Kidney (tissue), 14 donors: ENCODE measurements around the gene WDSUB1. TPM values are rescaled to one million over a fixed set of nuclear protein-coding genes. Genes with fewer than 3 reads are reported as not detected.

Experiments used
- DNase-seq, 5 donors: peaks; one replicate each; pipeline ENCODE4 v3.0.0-alpha.2; 2013 to 2020
- FAIRE-seq: peaks from 2 replicates; lab custom pipeline; 2012; peaks lifted over from hg19 to GRCh38; lab: Jason Lieb, UNC
- H3K27ac ChIP-seq, 2 donors: one replicate each; pipeline ENCODE4 v1.7.0; 2013; ENCODE audit warnings: low read depth in 2 of 2, low read length in 2 of 2, inconsistent platforms in 1 of 2
- H3K27me3 ChIP-seq: one replicate; pipeline ENCODE4 v1.7.1; 2013; ENCODE audit warnings: low read length, inconsistent platforms; ENCODE audit not compliant: control insufficient read depth, insufficient read depth
- H3K36me3 ChIP-seq, 3 donors: one replicate each; pipeline versions ENCODE4 v1.7.0 to v1.7.1; 2013; ENCODE audit warnings: low read length in 3 of 3, control low read depth in 1 of 3, inconsistent platforms in 1 of 3; ENCODE audit not compliant: insufficient read depth in 3 of 3, control insufficient read depth in 2 of 3
- H3K4me1 ChIP-seq, 3 donors: one replicate each; pipeline versions ENCODE4 v1.7.0 to v1.7.1; 2013; ENCODE audit warnings: low read length in 3 of 3, inconsistent platforms in 1 of 3, low read depth in 1 of 3; ENCODE audit not compliant: control insufficient read depth in 2 of 3, insufficient read depth in 2 of 3
- H3K4me3 ChIP-seq, 3 donors: one replicate each; pipeline versions ENCODE4 v1.7.0 to v1.8.1; 2013; ENCODE audit warnings: low read length in 3 of 3, control low read depth in 1 of 3, inconsistent platforms in 1 of 3
- H3K9ac ChIP-seq, 3 donors: one replicate each; pipeline versions ENCODE4 v1.7.0 to v1.7.1; 2013; ENCODE audit warnings: low read length in 3 of 3, control low read depth in 1 of 3, inconsistent platforms in 1 of 3
- H3K9me3 ChIP-seq, 3 donors: one replicate each; pipeline versions ENCODE4 v1.7.0 to v1.7.1; 2013; ENCODE audit warnings: low read length in 3 of 3, control low read depth in 1 of 3, inconsistent platforms in 1 of 3; ENCODE audit not compliant: control insufficient read depth in 2 of 3, insufficient read depth in 1 of 3
- intact Hi-C: fragments of 100-400 bp; cut with DNase I; formaldehyde crosslinking; loops from one replicate; pipeline ENCODE4 v1.11.1; 2022
- polyA plus RNA-seq: library from polyadenylated mRNA; stranded (reverse); fragments of 350-450 nt; fragmentation: Illumina TruSeq; extraction: RNeasy Lipid Tissue Mini Kit (QIAGEN cat#74804); gene quantifications from one replicate; pipeline ENCODE4 v1.2.3, GENCODE V29; 2014; ENCODE audit warnings: low read depth, low replicate concordance; ENCODE audit not compliant: insufficient read depth
- total RNA-seq: library from RNA; stranded (reverse); fragmentation: NEBNext Ultra II Directional; extraction: Animal tissue kit (Norgen Biotek cat#: 25700); gene quantifications from one replicate; pipeline ENCODE4 v1.2.1, GENCODE V29; 2021
- TF ChIP-seq, protein P1 (sequence below): IDR thresholded peaks from 3 replicates; pipeline ENCODE4 v1.5.1; 2012; ENCODE audit warnings: mild to moderate bottlenecking, moderate library complexity, borderline replicate concordance; ENCODE audit not compliant: insufficient read depth; ENCODE audit errors: extremely low read depth
- donor health status: control.
- donor health status: control.
- donor health status: control.
- donor health status: control.
- donor health status: control.
- donor health status: DM: yes; HTN: yes; CAD: no.
- donor health status: Normal renal cell carcinoma (clear cell type).

WDSUB1 gene
- total and polyA plus RNA-seq, 2 donors from 2014 or later: 11.6 to 22.1 TPM

DNA sequence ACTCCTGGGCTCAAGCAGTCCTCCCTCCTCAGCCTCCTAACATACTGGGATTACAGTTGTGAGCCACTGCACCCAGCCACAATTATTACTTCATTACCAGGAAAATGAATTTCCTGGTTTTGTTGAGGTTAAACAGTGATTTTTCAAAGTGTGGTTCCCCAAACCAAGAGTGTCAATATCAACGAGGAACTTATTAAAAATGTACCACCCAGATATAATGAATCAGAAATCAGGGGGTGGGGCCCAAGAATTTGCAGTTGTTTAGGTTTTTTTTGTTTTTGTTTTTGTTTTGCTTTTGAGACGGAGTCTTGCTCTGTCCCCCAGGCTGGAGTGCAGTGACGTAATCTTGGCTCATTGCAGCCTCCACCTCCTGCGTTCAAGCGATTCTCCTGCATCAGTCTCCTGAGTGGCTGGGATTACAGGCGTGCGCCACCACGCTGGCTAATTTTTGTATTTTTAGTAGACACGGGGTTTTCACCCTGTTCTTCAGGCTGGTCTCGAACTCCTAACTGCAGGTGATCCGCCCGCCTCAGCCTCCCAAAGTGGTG, 94.1 kb downstream of the WDSUB1 start:
- no peak overlapping the region for H3K27ac ChIP-seq
- no peak overlapping the region for H3K9ac ChIP-seq
- H3K4me1 ChIP-seq: no peaks in the 10 kb centered on the region
- H3K4me3 ChIP-seq: no peak overlapping the region
- peaks cover 4 to 53% (median 6%) of the 10 kb centered on the region in 3 donors for H3K36me3 ChIP-seq
- H3K27me3 ChIP-seq: no peaks in the 10 kb centered on the region
- no peak for DNase-seq
- intact Hi-C loops: no loop called here
- FAIRE-seq: no peak
- TF ChIP-seq, protein P1, sequence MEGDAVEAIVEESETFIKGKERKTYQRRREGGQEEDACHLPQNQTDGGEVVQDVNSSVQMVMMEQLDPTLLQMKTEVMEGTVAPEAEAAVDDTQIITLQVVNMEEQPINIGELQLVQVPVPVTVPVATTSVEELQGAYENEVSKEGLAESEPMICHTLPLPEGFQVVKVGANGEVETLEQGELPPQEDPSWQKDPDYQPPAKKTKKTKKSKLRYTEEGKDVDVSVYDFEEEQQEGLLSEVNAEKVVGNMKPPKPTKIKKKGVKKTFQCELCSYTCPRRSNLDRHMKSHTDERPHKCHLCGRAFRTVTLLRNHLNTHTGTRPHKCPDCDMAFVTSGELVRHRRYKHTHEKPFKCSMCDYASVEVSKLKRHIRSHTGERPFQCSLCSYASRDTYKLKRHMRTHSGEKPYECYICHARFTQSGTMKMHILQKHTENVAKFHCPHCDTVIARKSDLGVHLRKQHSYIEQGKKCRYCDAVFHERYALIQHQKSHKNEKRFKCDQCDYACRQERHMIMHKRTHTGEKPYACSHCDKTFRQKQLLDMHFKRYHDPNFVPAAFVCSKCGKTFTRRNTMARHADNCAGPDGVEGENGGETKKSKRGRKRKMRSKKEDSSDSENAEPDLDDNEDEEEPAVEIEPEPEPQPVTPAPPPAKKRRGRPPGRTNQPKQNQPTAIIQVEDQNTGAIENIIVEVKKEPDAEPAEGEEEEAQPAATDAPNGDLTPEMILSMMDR: no peak
- H3K9me3 ChIP-seq: no peaks in the 10 kb centered on the region

GRCh38 chr2:159188449-159188848, 98.1 kb downstream of the WDSUB1 start:
- H3K27ac ChIP-seq: peak overlapping the region in 1 of 2 donors; percentile 28

DNA sequence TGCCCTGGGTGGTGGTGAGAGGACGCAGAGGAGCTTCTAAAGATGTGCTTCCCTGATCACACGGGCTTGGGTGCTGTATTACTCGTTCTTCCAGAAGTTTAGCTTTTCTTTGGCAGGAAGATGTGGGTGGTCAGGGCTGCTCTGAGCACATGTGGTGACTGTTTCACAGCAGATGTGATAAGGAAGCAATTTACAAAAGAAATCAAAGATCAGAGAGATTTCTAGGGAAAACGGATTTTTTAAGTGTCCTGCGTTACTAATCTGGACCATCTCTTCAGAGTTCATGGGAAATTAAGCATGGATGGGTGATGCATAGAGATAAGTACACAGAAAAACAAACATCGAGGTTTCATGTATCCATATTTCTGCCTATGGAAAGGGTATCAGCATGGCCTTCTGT, 99.4 kb downstream of the WDSUB1 start:
- intact Hi-C loops: no loop called here
- no peak overlapping the region for H3K4me3 ChIP-seq
- no peaks in the 10 kb centered on the region for H3K9me3 ChIP-seq
- TF ChIP-seq, protein P1: no peak
- H3K27me3 ChIP-seq: no peaks in the 10 kb centered on the region
- FAIRE-seq (no peak), DNase-seq (no peak)
- peaks cover 4 to 45% (median 12%) of the 10 kb centered on the region in 3 donors for H3K36me3 ChIP-seq
- H3K4me1 ChIP-seq: peaks cover 0 to 12% (median 0%) of the 10 kb centered on the region in 3 donors
- no peak overlapping the region for H3K9ac ChIP-seq
- no peak overlapping the region for H3K27ac ChIP-seq

More at GRCh38 chr2:159188449-159188848, 98.1 kb downstream of the WDSUB1 start:
- TF ChIP-seq, protein P1: no peak
- intact Hi-C loops: no loop called here
- no peak overlapping the region for H3K4me3 ChIP-seq
- H3K27me3 ChIP-seq: no peaks in the 10 kb centered on the region
- FAIRE-seq: no peak
- no peak overlapping the region for H3K9ac ChIP-seq
- peaks cover 4 to 45% (median 12%) of the 10 kb centered on the region in 3 donors for H3K36me3 ChIP-seq
- DNase-seq: no peak
- H3K4me1 ChIP-seq: peaks cover 0 to 7% (median 0%) of the 10 kb centered on the region in 3 donors
- H3K9me3 ChIP-seq: no peaks in the 10 kb centered on the region

GRCh38 chr2:159186462-159186861, 100.0 kb downstream of the WDSUB1 start:
- H3K4me1 ChIP-seq: peaks cover 0 to 12% (median 0%) of the 10 kb centered on the region in 3 donors
- no peak overlapping the region for H3K27ac ChIP-seq
- FAIRE-seq (no peak), DNase-seq (no peak)
- H3K4me3 ChIP-seq: no peak overlapping the region
- H3K9ac ChIP-seq: no peak overlapping the region
- no peaks in the 10 kb centered on the region for H3K9me3 ChIP-seq
- peaks cover 4 to 45% (median 12%) of the 10 kb centered on the region in 3 donors for H3K36me3 ChIP-seq
- intact Hi-C loops: no loop called here
- no peaks in the 10 kb centered on the region for H3K27me3 ChIP-seq
- TF ChIP-seq, protein P1: no peak
